GM15510 (cell line): ENCODE results near the gene SLC2A9.

ENCODE experiments used
- POLR2A ChIP-seq: IDR thresholded peaks from 3 replicates; pipeline ENCODE4 v1.6.1; 2011; ENCODE audit warnings: borderline replicate concordance; ENCODE audit not compliant: insufficient read length; ENCODE audit errors: extremely low read depth

Gene SLC2A9

GRCh38 chr4:10032625-10033024 is 11.3 kb upstream of the SLC2A9 start:
- no peak for TF ChIP-seq POLR2A

GRCh38 chr4:10031668-10032590 is 10.6 kb upstream of the SLC2A9 start:
- no peak for TF ChIP-seq POLR2A

- no peak for TF ChIP-seq POLR2A
Observed at GRCh38 chr4:10030972-10031667, 9.8 kb upstream of the SLC2A9 start.

GRCh38 chr4:10029403-10029802 is 8.1 kb upstream of the SLC2A9 start:
- no peak for TF ChIP-seq POLR2A

GRCh38 chr4:10028910-10029309 is 7.6 kb upstream of the SLC2A9 start:
- TF ChIP-seq POLR2A: no peak

- TF ChIP-seq POLR2A: no peak
Observed at GRCh38 chr4:10026485-10026884, 5.2 kb upstream of the SLC2A9 start.

- TF ChIP-seq POLR2A: no peak
Observed at GRCh38 chr4:10025230-10025806, 4.0 kb upstream of the SLC2A9 start.

- TF ChIP-seq POLR2A: no peak
Observed at GRCh38 chr4:10024303-10024702, 3.0 kb upstream of the SLC2A9 start.

GRCh38 chr4:10023806-10024205 is 2.5 kb upstream of the SLC2A9 start:
- no peak for TF ChIP-seq POLR2A

GRCh38 chr4:10023050-10023419 is 1.7 kb upstream of the SLC2A9 start:
- no peak for TF ChIP-seq POLR2A

- no peak for TF ChIP-seq POLR2A
Observed at GRCh38 chr4:10022346-10023049, 1.2 kb upstream of the SLC2A9 start.

GRCh38 chr4:10021653-10022023 is 341 bp upstream of the SLC2A9 start:
- no peak for TF ChIP-seq POLR2A

- TF ChIP-seq POLR2A: no peak
Observed at GRCh38 chr4:10020106-10020505, 1.2 kb downstream of the SLC2A9 start.

- TF ChIP-seq POLR2A: no peak
Observed at GRCh38 chr4:10019521-10020051, 1.7 kb downstream of the SLC2A9 start.
